DOHH2 (cell line): Measurements from ENCODE around the gene MTM1.

Experiments used
- EZH2phosphoT487 ChIP-seq: fragments of 200-600 bp; sonication (generic); IDR thresholded peaks from 2 replicates; pipeline ENCODE4 v1.6.1; 2017; ENCODE audit warnings: borderline replicate concordance, mild to moderate bottlenecking, antibody characterized with exemption, low read length, moderate library complexity, mixed read lengths
- TF ChIP-seq, protein P1 (sequence below): fragments of 200-600 bp; sonication (generic); IDR thresholded peaks from one replicate; pipeline ENCODE4 v1.5.1; 2014; ENCODE audit warnings: antibody characterized with exemption, mild to moderate bottlenecking, low read depth, low read length; ENCODE audit not compliant: poor library complexity, severe bottlenecking

DNA sequence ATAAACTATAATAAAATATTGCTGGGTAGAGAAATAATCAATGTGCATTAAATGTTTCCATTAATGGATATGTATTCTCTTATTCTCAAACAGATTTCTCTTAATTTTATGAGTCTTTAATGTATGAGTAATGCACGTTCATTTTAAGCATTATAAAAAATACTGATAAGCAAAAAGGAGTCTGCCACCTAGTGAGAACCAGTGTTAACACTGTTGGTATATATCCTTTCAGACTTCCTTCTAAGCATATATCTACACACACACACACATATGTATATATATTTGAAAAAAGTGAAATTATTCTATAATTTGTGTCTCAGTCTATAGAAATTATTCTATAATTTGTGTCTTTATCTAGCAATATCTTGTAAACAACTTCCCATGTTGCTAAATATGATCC lies 74.8 kb downstream of the MTM1 start:
- TF ChIP-seq, protein P1, sequence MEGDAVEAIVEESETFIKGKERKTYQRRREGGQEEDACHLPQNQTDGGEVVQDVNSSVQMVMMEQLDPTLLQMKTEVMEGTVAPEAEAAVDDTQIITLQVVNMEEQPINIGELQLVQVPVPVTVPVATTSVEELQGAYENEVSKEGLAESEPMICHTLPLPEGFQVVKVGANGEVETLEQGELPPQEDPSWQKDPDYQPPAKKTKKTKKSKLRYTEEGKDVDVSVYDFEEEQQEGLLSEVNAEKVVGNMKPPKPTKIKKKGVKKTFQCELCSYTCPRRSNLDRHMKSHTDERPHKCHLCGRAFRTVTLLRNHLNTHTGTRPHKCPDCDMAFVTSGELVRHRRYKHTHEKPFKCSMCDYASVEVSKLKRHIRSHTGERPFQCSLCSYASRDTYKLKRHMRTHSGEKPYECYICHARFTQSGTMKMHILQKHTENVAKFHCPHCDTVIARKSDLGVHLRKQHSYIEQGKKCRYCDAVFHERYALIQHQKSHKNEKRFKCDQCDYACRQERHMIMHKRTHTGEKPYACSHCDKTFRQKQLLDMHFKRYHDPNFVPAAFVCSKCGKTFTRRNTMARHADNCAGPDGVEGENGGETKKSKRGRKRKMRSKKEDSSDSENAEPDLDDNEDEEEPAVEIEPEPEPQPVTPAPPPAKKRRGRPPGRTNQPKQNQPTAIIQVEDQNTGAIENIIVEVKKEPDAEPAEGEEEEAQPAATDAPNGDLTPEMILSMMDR, result no peak
- TF ChIP-seq EZH2phosphoT487, result no peak
